Measurements from ENCODE around the gene HOXC9.

The HOXC9 gene

DNA sequence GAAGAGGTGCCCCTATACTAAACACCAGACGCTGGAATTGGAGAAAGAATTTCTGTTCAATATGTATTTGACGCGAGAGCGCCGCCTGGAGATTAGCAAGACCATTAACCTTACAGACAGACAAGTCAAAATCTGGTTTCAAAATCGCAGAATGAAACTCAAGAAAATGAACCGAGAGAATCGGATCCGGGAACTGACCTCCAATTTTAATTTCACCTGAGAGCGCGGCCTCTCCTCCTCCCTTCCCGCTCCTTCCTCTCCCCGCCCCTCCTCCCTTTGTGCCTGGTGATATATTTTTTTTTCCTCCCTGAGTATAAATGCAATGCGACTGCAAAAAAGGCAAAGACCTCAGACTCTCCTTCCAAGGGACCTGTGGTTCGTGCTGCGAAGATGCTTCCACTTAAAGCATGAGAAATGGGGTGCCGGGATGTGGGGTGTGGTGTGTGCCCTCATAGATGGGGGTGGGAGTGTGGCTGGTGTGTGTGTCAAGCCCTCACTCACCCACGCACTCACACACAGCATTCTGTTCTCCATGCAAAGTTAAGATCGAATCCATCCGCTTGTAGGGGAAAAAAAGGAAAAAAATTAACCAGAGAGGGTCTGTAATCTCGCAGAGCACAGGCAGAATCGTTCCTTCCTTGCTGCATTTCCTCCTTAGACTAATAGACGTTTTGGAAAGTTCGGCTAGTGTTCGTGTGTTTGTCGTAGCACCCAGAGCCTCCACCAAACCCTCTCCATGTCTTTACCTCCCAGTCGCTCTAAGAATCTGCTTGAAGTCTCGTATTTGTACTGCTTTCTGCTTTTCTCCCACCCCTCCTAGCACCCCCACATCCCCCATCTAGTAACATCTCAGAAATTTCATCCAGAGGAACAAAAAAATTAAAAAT, 10.5 kb upstream of the HOXC9 start:
- peak; percentile 41 for DNase-seq

DNA sequence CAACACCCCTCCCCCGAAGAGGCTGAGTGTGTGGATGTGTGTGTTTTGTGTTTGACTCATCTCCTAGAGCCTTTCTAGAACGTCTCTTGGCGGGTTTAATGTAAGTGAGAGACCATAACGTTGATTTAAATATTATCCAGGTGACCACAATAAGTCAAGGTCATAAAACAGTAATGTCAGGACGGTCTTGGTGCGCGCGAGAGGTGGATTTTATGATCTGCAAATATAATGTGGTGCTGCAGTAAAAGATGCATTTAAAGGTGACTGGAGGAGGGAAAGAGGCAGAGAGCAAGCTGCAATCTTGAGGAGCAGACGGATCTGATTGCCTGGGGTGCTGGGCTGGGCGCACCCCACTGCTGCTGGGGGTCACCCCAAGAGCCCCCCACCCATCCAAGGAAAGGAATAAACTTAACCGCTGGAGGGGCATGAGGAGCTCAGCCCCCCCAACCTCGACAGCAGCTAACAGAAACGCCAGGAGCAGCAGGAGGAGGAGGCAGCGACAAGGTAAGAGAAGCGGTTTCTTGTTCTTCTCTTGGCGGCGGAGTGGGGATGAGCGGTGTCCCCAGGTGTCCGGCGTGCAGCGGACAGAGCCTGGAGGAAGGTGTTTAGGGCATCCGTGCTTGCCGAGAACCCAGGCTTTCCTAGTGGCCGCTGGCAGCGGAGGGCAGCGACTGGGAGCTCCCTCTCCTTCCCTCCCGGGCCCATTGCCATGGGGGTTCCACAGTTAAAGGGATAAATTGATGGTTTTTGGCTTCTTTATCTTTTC, 9.5 kb upstream of the HOXC9 start:
- DNase-seq: peak; percentile 53

- no peak for DNase-seq
Measured at GRCh38 chr12:53991077-53991460, 8.9 kb upstream of the HOXC9 start.

- DNase-seq: no peak
Measured at GRCh38 chr12:53992377-53992889, 7.5 kb upstream of the HOXC9 start.

GRCh38 chr12:53993162-53994008, 6.6 kb upstream of the HOXC9 start:
- no peak for DNase-seq

DNA sequence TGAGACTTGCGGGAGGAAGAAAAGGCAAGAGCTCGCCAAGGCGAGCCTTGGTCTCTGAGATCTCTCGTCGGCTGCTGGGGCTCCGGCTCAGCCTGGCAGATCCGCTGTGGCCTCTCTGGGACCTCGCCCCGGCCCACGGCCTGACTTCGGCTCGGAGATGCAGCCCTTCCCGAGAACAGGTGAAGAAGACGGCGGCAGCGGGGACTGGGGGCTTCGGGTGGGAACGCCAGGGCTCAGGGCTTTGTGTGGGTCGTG, 6.0 kb upstream of the HOXC9 start:
- DNase-seq: no peak

DNA sequence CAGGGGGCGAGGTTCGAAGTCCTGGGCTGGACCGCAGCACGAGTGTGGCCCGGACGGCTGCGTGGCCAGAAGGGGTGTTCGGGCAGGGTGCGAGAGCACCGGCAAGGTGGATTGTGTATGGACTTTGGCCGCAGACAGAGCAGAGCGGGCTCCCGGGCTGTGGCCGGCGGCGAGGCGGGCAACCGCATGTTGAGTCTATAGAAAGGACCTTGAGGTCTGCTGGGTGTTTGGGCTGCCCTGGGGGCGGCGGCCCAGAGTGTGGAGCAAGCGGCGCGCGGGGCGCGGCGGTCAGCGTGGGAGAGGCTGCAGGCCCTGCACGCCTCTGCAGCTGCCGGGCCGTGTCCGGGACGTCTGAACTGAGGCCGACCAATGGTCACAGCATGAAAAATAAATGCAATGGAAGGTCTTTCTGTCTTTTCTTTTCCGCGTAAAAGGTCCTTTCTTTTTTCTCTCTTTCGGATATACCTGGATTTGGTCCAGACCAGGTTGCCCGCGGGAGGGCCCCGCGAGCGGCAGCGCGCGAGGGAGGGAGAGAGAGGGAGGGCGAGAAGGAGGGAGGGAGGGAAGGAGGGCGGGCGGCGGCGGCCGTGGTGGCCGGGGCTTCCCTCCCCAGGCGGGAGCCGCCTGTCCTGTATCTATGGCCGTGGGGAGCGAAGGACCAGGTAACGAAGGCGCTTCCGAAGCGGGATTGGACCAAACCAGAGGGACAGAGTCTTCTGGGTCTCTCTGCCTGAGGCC, 5.5 kb upstream of the HOXC9 start:
- peak; percentile 44 for DNase-seq

GRCh38 chr12:53995002-53995377, 5.0 kb upstream of the HOXC9 start:
- no peak for DNase-seq

- peak; percentile 75 for DNase-seq
Measured at GRCh38 chr12:53995378-53996239, 4.4 kb upstream of the HOXC9 start.

DNA sequence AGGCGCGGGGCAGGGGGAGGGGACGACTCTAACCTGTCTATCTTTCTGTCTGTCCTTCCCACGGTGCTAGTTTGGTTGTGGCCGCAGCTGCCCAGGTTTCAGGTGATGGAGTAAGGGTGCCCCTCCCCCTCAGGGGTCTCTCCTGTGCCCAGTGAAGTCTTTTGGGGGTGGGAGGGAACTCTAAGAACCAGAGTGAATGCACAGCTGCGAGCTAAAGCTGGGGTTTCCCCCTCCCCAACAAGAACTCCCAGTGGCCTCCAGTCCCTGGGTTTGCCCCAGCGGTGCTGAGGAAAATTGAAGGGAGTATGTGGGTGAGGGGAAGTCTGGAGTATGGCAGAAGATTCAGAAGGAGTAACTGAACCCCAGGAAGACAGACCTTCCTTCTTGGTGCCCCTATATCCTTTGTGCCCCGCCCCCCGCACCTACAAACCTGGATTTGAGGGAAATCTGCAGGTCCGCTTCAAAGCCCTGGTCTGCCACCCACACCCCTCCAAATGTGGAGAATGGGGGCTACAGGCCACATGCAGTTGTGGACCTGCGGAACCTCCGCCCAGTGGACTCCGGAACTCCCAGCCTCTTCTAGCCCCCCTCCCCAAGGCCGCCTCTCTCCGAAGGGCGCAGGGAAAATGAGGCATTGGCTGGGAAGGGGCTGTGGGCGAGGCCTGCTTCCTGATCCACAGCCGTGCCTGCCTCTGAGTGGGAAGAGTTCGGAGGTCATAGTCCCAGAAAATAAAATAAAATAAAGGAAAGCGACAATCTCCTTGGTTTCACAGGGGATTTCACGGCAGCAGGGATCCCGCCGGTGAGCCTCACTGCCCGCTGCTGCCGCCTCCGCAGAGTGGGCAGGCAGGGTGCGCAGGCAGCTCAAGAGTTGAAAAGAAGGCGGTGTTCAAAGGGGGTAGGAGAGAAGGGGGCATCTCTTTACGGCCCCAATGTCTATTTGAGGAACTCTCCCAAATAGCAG, 3.4 kb upstream of the HOXC9 start:
- peak; percentile 75 for DNase-seq

- no peak for DNase-seq
Measured at GRCh38 chr12:53997204-53998109, 2.5 kb upstream of the HOXC9 start.

- DNase-seq: no peak
Measured at GRCh38 chr12:53998110-53998899, 1.7 kb upstream of the HOXC9 start.

GRCh38 chr12:53998900-53999236, 1.1 kb upstream of the HOXC9 start:
- DNase-seq: no peak

DNA sequence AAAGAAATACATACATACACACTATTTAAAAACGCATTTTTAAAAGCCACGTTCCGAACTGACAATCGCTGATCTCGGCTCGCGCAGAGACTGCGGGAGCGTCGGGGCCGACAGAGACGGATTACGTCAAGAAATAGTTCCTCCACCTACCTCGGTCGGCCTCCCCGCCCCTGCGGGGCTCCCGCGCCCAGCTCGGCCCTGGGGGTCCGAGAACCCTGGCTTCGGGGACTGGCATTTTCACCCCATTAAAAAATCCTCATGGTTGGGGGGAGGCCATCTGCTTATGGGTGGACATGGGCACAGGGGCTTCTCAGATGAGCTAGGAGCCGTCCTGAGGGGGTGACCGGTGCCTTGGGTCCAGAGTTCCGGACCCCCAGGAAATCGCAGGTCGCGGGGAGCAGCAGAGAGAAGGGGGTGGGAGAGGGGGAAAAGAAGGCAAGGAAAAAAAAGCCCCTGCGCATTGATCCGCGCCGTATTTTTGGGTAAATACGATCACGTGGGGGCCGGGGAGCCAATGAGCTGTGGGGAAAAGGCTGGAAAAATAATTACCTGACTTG, 324 bp upstream of the HOXC9 start:
- peak; percentile 61 for DNase-seq

DNA sequence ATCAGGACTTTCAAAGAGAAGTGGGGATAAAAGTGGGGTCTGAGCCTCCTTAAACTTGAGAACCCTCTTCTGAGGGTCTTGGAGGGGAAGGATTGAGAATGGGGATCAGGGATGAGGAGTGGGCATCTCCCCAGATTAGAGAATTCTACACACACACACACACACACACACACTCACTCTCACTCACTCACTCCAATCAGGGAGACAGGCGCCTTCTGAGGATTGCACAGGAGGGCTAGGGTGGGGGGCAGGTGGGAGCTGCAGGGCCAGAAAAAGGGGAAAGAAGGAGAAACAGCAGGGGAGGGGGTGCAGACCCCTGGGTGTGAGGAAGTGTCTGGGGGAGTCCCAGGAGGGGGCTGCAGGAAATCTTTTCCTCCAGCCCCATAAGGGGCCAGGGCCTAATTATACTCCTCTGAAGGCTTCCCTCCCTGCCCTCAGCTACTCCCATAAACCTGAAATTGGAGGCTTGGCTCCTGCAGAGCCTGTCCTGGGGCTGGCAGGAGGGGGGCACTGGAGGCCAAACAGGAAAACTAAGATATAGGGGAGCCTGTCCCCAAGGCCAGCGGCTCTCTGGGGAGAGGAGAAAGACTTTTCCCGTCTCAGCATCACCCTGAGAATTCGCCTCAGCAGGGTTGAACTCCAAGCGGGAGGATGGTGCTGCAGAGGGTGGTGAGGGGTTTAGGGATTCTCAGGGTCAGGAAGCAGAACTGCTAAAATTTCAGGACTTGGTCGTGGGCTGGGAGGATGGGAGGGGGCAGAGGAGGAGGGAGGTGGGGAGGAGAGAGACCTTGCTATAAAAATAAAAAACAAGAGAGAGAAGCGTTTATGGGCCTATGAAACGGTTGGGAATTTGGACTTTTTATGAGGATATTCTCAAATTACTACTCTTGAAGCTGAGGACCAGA, 1.6 kb downstream of the HOXC9 start:
- DNase-seq: no peak

- no peak for DNase-seq
Measured at GRCh38 chr12:54002278-54002914, 2.4 kb downstream of the HOXC9 start.

Measured in kidney glomerular epithelial cell (primary cell).